Activated naive CD4-positive, alpha-beta T cell treated with anti-CD3 and anti-CD28 coated beads for 36 hours (primary cell): ENCODE results near the gene NFATC3. TPM values are rescaled to one million over a fixed set of nuclear protein-coding genes. Genes with fewer than 3 reads are reported as not detected.

Experiments used
- CTCF ChIA-PET: fragments of 350-600 bp; sonication (Branson Sonifier 250); formaldehyde crosslinking; loops from one replicate; lab custom pipeline; 2021; ENCODE audit warnings: antibody characterized with exemption; lab: Charles Lee
- DNase-seq: peaks from one replicate; pipeline ENCODE4 v3.0.0-alpha.2; 2020
- H3K27ac Mint-ChIP-seq: one replicate; pipeline ENCODE4 v1.8.0; 2021; ENCODE audit warnings: mild to moderate bottlenecking, mixed read lengths
- H3K27me3 Mint-ChIP-seq: one replicate; pipeline ENCODE4 v1.8.0; 2021; ENCODE audit warnings: low read depth, mixed read lengths
- H3K36me3 Mint-ChIP-seq: one replicate; pipeline ENCODE4 v1.8.0; 2021; ENCODE audit warnings: low read depth, mixed read lengths
- H3K4me1 Mint-ChIP-seq: one replicate; pipeline ENCODE4 v1.8.0; 2021; ENCODE audit warnings: low read depth, mixed read lengths
- H3K4me3 Mint-ChIP-seq: one replicate; pipeline ENCODE4 v1.8.0; 2021; ENCODE audit warnings: mild to moderate bottlenecking, moderate library complexity, mixed read lengths
- H3K9me3 Mint-ChIP-seq: one replicate; pipeline ENCODE4 v1.8.0; 2021; ENCODE audit warnings: mixed read lengths
- intact Hi-C: fragments of 100-400 bp; cut with micrococcal nuclease; formaldehyde crosslinking; loops from one replicate; pipeline ENCODE4 v1.15.1; 2023
- total RNA-seq, 2 experiments: library from RNA; stranded (reverse); gene quantifications; one replicate each; pipeline ENCODE4 v1.2.3, GENCODE V29; 2021

Gene NFATC3
- total RNA-seq, 2 experiments from 2014 or later = 49.1 to 50.3 TPM

DNA sequence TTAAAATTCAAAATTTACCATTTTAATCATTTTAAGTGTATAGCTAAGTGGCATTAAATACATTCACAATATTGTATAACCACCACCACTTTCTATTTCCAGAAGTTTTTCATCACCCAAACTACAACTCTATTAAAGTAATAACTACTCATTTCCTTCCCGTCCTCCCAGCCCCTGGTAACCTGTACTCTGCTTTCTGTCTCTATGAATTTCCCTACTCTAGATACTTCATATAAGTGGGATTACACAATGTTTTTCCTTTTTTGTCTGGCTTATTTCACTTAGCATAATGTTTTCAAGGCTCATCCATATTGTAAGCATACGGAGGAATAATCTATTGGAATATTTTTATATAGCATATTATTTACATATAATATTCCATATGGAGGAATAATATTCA is 121.1 kb downstream of the NFATC3 start:
- Mint-ChIP-seq H3K36me3 (peaks cover 7% of the 10 kb centered on the region), H3K27ac (no peak overlapping the region), H3K4me1 (peaks cover 40% of the 10 kb centered on the region), H3K9me3 (no peaks in the 10 kb centered on the region), H3K27me3 (no peaks in the 10 kb centered on the region), H3K4me3 (no peak overlapping the region)
- CTCF ChIA-PET = interaction anchor here (0.7 to 1.3 kb wide), 3 partner anchors 18 to 25 kb away, joined by 3 to 5 read pairs (median 4); no protein-coding TSS in a partner anchor
- no peak for DNase-seq
- intact Hi-C loops = no loop called here

DNA sequence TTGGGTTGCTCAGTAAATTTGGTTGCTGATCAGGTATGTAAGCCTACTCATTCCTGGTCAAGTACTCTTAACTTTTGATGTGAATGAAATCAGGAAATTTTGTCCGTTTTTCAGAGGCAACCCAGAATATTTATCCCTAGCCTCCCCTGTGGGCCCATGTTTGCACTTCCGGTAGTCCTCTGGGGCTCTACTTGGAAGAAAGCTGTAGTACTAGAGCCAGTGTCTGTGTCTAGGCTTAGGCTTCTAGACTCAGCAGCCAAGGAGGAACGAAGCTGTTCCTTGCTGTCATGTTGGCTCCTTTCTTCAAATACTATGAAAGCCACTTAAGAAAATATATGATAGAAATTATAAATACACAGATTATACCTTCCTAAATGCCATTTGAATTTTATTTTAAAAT is 129.6 kb downstream of the NFATC3 start:
- no peaks in the 10 kb centered on the region for H3K9me3 Mint-ChIP-seq
- peaks cover 41% of the 10 kb centered on the region for H3K4me1 Mint-ChIP-seq
- intact Hi-C loops = no loop called here
- no peak overlapping the region for H3K27ac Mint-ChIP-seq
- no peaks in the 10 kb centered on the region for H3K27me3 Mint-ChIP-seq
- no peak overlapping the region for H3K4me3 Mint-ChIP-seq
- no peak for DNase-seq
- H3K36me3 Mint-ChIP-seq = peaks cover 8% of the 10 kb centered on the region
- CTCF ChIA-PET = no interaction called here

DNA sequence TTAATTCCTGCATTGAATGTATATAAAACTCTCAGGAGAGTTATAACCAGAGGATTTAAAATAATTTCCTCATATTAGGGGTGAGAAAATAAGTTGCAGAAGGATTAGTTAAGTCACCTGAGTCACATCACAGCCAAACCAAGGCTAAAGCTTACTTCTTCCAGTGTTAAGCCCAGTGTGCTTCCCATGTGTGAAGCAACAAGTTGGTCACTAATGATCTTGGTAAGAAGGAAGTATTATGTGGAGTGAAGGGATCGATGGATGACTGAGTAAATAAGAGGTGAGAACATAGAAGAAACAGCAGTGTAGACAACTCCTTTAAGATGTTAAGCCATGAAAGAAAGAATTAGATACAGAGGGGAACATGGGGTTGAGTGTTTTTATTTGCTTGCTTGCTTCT is 130.1 kb downstream of the NFATC3 start:
- Mint-ChIP-seq H3K27me3 (no peaks in the 10 kb centered on the region), H3K36me3 (peaks cover 8% of the 10 kb centered on the region), H3K9me3 (no peaks in the 10 kb centered on the region), H3K4me3 (no peak overlapping the region), H3K4me1 (peaks cover 38% of the 10 kb centered on the region), H3K27ac (no peak overlapping the region)
- intact Hi-C loops = no loop called here
- CTCF ChIA-PET = interaction anchor here (0.6 to 4.5 kb wide), 2 partner anchors 12 to 49 kb away, joined by 3 to 24 read pairs; partner anchors contain the start of gene SLC7A6
- no peak for DNase-seq

DNA sequence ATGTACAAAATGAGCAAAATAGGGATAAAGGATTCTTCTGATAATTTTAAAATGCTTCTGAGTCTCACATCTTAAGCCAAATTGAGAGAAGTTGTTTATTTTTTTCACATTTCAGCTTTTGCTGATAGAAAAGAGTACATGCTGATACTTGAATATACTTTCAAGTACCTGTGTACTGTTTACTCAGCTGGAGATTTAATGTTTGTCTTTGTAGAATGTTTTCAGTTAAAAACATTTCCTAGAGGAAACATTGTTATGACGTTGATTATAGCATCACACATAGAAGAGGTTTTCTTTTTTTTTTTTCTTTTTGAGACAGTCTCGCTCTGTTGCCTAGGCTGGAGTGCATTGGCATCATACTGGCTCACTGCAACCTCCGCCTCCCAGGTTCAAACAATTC is 131.1 kb downstream of the NFATC3 start:
- Mint-ChIP-seq H3K4me1 (peaks cover 28% of the 10 kb centered on the region), H3K9me3 (no peaks in the 10 kb centered on the region), H3K27me3 (no peaks in the 10 kb centered on the region), H3K4me3 (no peak overlapping the region), H3K36me3 (peaks cover 8% of the 10 kb centered on the region), H3K27ac (no peak overlapping the region)
- intact Hi-C loops = no loop called here
- no peak for DNase-seq
- CTCF ChIA-PET = interaction anchor here (0.6 to 4.5 kb wide), 3 partner anchors 11 to 122 kb away, joined by 3 to 24 read pairs (median 3); partner anchors contain the start of gene SLC7A6

DNA sequence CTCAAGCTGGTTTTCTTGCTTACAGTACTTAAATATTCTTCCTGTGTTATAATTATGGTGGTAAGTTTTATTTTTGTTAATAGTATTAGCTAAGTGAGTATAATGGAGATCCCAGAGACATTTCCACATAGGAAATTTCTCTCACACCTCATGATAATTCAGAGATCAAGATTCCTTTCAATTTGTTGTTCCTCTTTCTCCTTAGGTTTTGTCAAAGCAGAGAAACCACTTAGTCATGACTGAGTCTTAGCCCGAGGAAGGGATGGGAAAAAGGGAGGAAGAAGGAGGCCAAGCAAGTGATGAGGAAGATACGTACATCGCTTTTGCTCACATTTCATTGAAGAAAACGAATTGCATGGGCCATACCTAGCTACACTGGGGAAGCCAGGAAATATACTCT is 132.3 kb downstream of the NFATC3 start:
- peaks cover 17% of the 10 kb centered on the region for H3K4me1 Mint-ChIP-seq
- H3K36me3 Mint-ChIP-seq = peaks cover 8% of the 10 kb centered on the region
- H3K27ac Mint-ChIP-seq = peak overlapping the region; percentile 48
- CTCF ChIA-PET = interaction anchor here (0.7 to 4.5 kb wide), 3 partner anchors 10 to 124 kb away, joined by 3 to 24 read pairs (median 3); no protein-coding TSS in a partner anchor
- no peaks in the 10 kb centered on the region for H3K9me3 Mint-ChIP-seq
- no peaks in the 10 kb centered on the region for H3K27me3 Mint-ChIP-seq
- intact Hi-C loops = no loop called here
- no peak overlapping the region for H3K4me3 Mint-ChIP-seq
- DNase-seq = no peak

DNA sequence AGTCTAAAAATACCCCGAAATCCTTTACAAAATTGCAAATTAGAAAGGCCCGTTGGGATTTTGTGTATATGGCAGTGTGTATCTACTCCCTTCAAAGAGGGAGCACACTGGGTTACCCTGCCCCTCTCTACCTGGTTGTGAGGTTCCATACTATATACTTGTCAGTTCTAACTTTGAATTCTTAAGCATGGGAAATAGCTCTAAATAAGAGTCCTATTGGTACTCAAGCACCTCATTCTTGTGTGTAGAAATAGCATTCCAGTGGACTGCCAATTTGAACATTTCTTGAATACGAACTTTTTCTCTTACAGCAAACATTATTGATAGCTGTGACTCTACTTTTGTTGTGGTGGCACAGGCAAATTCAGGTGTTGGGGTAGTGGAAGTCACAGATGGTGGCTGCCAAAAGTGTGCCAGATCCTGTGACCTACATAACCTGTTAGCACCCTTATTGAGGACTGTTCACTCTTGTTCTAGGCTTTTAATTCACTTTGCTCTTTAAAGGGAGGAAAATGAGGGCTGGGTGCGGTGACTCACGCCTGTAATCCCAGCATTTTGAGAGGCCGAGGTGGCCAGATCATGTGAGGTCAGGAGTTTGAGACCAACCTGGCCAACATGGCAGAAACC is 134.7 kb downstream of the NFATC3 start:
- Mint-ChIP-seq H3K36me3 (peaks cover 7% of the 10 kb centered on the region), H3K27ac (peak overlapping the region; percentile 16), H3K9me3 (no peaks in the 10 kb centered on the region), H3K27me3 (no peaks in the 10 kb centered on the region), H3K4me3 (no peak overlapping the region), H3K4me1 (peaks cover 13% of the 10 kb centered on the region)
- intact Hi-C loops = no loop called here
- CTCF ChIA-PET = interaction anchor here (0.6 to 4.5 kb wide), 3 partner anchors 8 to 127 kb away, joined by 3 to 24 read pairs (median 3); no protein-coding TSS in a partner anchor
- no peak for DNase-seq

DNA sequence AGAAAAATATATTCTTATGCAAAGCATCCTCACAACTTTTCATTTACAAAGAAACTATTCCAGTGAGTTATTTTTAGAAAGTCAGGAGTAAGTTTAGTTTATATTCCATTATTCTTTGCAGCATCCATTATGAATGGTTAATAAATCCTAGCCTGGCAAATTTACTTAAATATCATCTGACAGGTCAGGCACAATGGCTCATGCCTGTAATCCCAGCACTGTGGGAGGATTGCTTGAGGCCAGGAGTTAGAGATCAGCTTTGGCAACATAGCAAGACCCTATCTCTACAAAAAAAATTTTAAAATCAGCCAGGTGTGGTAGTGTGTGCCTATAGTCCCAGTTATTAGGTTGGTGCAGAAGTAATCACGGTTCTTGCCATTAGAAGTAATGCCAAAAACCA is 137.9 kb downstream of the NFATC3 start:
- DNase-seq = no peak
- Mint-ChIP-seq H3K27me3 (no peaks in the 10 kb centered on the region), H3K36me3 (peaks cover 3% of the 10 kb centered on the region), H3K27ac (no peak overlapping the region), H3K9me3 (no peaks in the 10 kb centered on the region), H3K4me1 (peaks cover 32% of the 10 kb centered on the region), H3K4me3 (no peak overlapping the region)
- intact Hi-C loops = no loop called here
- CTCF ChIA-PET = no interaction called here

DNA sequence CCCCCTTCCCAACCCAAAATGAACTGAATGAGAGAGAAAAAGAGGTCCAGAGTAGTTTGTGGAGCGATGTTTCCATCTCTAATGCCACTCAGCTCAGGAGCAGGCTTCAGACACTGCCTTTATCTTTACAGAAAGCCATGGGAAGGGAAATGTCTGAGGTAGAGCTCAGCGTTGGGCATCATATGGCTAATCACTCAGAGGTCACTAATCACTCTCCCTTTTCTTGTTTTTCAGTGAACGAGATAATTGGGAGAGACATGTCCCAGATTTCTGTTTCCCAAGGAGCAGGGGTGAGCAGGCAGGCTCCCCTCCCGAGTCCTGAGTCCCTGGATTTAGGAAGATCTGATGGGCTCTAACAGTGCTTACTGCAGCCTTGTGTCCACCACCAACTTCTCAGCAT is 140.9 kb downstream of the NFATC3 start:
- intact Hi-C loops = loop anchor here (5.0 kb wide), 1 partner anchor 49 kb away; no protein-coding TSS in a partner anchor
- CTCF ChIA-PET = interaction anchor here (0.6 to 3.1 kb wide), 4 partner anchors 8 to 142 kb away, joined by 3 to 24 read pairs (median 8); no protein-coding TSS in a partner anchor
- no peak overlapping the region for H3K27ac Mint-ChIP-seq
- H3K36me3 Mint-ChIP-seq = peaks cover 5% of the 10 kb centered on the region
- no peak overlapping the region for H3K4me3 Mint-ChIP-seq
- H3K4me1 Mint-ChIP-seq = peaks cover 33% of the 10 kb centered on the region
- H3K27me3 Mint-ChIP-seq = no peaks in the 10 kb centered on the region
- DNase-seq = no peak
- H3K9me3 Mint-ChIP-seq = no peaks in the 10 kb centered on the region

DNA sequence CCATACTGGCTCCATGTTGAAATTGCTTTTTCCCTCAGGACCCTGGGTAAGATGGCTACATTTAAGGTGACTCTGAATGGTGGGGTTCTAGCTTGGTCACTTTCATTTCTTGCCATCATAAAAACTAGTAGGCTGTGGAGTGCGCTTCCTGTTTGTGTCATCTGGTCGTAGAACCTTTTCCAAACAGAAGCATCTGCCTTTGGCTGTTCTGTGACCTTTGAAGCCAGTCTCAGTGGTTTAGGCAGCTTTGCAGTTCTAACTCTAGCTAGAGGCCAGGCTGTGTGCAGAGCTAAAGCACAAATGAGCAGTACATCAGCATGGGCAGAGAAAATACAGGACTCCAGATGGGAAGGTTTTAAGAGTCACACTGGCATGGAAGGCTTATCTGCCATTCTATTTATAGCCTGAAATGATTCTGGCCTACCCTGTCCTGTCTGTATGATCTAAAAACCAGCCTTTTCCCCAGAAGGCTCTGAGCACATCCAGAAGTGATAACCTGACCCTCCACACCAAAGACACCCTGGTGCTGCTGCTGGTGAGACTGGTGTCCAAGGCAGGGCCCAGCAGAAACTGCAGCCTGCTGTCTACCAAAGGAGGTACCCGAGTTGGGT is 142.1 kb downstream of the NFATC3 start:
- Mint-ChIP-seq H3K27ac (peak overlapping the region; percentile 77), H3K36me3 (peaks cover 5% of the 10 kb centered on the region), H3K27me3 (no peaks in the 10 kb centered on the region), H3K4me1 (peaks cover 33% of the 10 kb centered on the region), H3K9me3 (no peaks in the 10 kb centered on the region), H3K4me3 (no peak overlapping the region)
- CTCF ChIA-PET = interaction anchor here (0.7 to 3.1 kb wide), 16 partner anchors 10 to 238 kb away, joined by 3 to 24 read pairs (median 6); no protein-coding TSS in a partner anchor
- DNase-seq = peak; percentile 56
- intact Hi-C loops = loop anchor here (5.0 kb wide), 1 partner anchor 50 kb away; no protein-coding TSS in a partner anchor

DNA sequence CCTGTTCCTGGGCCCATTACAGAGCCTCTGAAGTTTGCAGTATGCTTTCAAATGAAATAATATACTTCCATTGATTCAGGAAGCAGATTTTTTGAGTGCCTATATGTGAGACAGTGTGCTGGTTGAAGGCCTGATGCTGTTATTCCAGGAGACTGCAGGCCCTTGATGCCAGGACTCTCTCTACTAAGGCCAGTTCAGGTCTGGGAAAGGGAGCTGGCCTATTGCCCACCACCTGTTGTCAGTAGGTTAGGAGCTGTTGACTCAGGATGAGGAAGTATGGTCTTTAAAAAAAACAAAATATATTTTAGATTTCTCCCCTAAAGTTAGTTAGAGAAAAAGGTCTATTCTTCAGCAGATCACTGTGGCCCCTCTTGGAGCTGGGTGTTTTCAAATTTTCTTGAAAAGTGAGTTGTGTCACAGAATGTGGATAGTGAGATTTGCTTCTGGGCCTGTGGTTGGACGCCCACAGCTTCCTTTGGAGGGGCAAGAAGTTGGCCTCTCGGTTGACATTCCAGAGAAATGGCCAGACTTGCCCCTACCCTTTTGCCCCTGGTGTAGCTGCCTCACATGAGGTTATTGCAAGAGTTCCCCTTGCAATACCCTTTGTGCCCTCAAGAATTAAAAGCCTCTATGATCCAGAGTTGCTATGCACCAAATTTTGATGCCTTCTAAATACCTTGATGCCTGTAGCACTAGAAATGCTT is 142.8 kb downstream of the NFATC3 start:
- H3K9me3 Mint-ChIP-seq = no peaks in the 10 kb centered on the region
- DNase-seq = no peak
- peaks cover 5% of the 10 kb centered on the region for H3K36me3 Mint-ChIP-seq
- no peak overlapping the region for H3K4me3 Mint-ChIP-seq
- peak overlapping the region; percentile 77 for H3K27ac Mint-ChIP-seq
- intact Hi-C loops = loop anchor here (2.0 to 5.0 kb wide), 2 partner anchors 51 to 293 kb away; no protein-coding TSS in a partner anchor
- H3K27me3 Mint-ChIP-seq = no peaks in the 10 kb centered on the region
- H3K4me1 Mint-ChIP-seq = peaks cover 36% of the 10 kb centered on the region
- CTCF ChIA-PET = interaction anchor here (0.6 to 3.1 kb wide), 20 partner anchors 10 to 344 kb away, joined by 3 to 24 read pairs (median 6); partner anchors contain the start of gene NRN1L

DNA sequence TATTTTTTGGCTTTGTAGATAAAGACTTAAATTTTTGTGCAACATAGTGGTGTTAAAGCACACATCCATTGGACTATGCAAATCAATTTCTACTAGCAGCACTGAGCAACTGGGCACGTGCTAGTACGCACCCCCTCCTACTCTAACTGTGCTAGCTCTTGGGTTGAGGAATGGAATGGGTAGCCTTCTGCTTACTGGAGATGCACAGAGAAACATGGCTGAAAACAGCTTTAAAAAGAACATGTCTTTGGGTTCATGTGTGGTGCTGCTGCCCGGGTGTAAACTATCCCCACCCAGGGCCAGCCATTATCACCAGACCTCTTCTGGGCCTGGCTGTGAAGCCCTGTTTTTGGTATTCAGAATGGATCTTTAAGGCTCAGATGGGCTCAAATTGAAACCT is 143.5 kb downstream of the NFATC3 start:
- peak overlapping the region; percentile 53 for H3K27ac Mint-ChIP-seq
- CTCF ChIA-PET = interaction anchor here (0.6 to 3.1 kb wide), 18 partner anchors 9 to 369 kb away, joined by 3 to 24 read pairs (median 6); partner anchors contain the start of gene NRN1L
- no peaks in the 10 kb centered on the region for H3K9me3 Mint-ChIP-seq
- peaks cover 41% of the 10 kb centered on the region for H3K4me1 Mint-ChIP-seq
- no peak overlapping the region for H3K4me3 Mint-ChIP-seq
- DNase-seq = no peak
- H3K27me3 Mint-ChIP-seq = no peaks in the 10 kb centered on the region
- H3K36me3 Mint-ChIP-seq = peaks cover 5% of the 10 kb centered on the region
- intact Hi-C loops = loop anchor here (1.0 to 5.0 kb wide), 5 partner anchors 51 to 294 kb away; no protein-coding TSS in a partner anchor
